ENCODE measurements around the gene CDK6. TPM values are rescaled to one million over a fixed set of nuclear protein-coding genes. Genes with fewer than 3 reads are reported as not detected.
A peak's percentile ranks its signal among the peaks of the same experiment; 100 is the strongest.

CDK6 gene
- total RNA-seq, 2 donors from 2014 or later, result 91.6 to 153 TPM

DNA sequence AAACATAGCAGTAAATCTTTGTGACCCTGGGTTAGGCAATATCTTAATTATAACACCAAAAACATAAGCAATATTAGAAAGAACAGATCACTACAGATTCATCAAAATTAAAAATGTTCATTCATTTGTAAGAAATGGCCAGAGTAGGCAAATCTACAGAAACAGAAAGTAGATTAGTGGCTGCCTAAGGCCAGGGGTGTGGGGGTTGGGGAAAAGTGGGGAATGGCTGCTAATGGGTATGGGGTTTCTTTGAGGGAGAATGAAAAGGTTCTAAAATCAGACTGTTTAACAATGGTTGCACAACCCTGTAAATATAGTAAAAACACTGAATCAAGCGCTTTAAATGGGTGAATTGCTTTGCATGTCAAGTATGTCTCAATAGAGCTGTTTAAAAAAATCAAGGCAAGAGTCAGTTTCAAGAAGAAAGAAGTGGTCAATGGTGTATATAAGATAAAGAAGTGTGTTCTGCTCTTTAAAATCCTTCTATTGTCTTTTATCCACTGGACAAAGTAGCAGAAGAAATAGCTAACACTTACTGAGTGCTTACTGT, 42.6 kb downstream of the CDK6 start:
- H3K27ac Mint-ChIP-seq, result no peak overlapping the region
- no peak for DNase-seq (ENCODE audit: low spot score in 2 of 2)
- no peak for ATAC-seq
- peaks cover 0 to 26% of the 10 kb centered on the region in 2 donors for H3K9me3 Mint-ChIP-seq
- peaks cover 20 to 58% of the 10 kb centered on the region in 2 donors for H3K36me3 Mint-ChIP-seq

DNA sequence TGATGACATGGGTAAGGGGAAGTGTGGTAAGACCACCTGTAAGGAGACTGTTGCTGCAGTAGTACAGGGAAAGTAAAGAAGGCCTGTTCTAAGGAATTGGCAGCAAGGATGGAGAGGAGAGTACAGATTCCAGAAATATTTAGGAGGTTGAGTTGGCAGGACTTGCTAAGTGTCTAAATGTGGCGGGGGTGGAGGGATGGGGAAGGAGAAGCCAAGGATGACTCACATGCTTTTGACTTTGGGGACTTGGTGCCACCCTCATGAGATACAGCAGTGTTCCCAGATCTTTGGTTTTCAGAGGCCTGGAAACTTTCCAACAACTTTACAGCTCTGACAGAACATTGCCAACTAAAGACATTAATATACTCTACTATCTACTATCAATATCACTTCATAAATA, 45.4 kb downstream of the CDK6 start:
- DNase-seq (ENCODE audit: low spot score in 2 of 2) (no peak), ATAC-seq (no peak)
- peaks cover 25 to 64% of the 10 kb centered on the region in 2 donors for H3K36me3 Mint-ChIP-seq
- H3K27ac Mint-ChIP-seq, result peak overlapping the region in 1 of 2 donors; percentile 4
- H3K9me3 Mint-ChIP-seq, result peaks cover 0 to 31% of the 10 kb centered on the region in 2 donors

DNA sequence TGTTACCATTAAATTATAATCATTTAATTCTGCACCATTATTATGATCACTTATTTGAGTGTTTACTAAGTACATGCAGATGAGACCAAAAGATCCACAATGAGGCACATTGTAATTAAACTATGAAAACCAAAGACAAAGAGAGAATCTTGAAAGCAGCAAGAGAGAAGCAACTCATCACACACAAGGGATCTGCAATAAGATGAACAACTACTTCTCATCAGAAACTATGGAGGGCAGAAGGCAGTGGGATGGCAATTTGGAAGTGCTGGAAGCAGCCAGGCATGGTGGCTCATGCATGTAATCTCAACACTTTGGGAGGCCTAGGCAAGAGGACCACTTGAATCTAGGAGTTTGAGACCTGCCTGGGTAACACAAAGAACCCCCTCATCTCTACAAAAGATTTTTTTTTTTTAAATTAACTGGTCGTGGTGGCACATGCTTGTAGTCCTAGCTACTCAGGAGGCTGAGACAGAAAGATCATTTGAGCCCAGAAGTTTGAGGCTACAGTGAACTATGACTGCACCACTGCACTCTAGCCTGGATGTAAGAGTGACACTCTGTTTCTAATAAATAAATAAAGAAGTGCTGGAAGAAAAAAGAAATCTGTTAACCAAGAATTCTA, 47.7 kb downstream of the CDK6 start:
- H3K9me3 Mint-ChIP-seq, result peaks cover 0 to 31% of the 10 kb centered on the region in 2 donors
- DNase-seq (ENCODE audit: low spot score in 2 of 2) (no peak), ATAC-seq (no peak)
- H3K27ac Mint-ChIP-seq, result no peak overlapping the region
- peaks cover 25 to 62% of the 10 kb centered on the region in 2 donors for H3K36me3 Mint-ChIP-seq

- DNase-seq (ENCODE audit: low spot score in 2 of 2) (no peak), ATAC-seq (peak in 1 of 2 donors; percentile 41)
- Mint-ChIP-seq H3K27ac (no peak overlapping the region), H3K9me3 (peaks cover 0 to 36% of the 10 kb centered on the region in 2 donors), H3K36me3 (peaks cover 17 to 57% of the 10 kb centered on the region in 2 donors)
These were observed 50.5 kb downstream of the CDK6 start for GRCh38 chr7:92785923-92786322.

DNA sequence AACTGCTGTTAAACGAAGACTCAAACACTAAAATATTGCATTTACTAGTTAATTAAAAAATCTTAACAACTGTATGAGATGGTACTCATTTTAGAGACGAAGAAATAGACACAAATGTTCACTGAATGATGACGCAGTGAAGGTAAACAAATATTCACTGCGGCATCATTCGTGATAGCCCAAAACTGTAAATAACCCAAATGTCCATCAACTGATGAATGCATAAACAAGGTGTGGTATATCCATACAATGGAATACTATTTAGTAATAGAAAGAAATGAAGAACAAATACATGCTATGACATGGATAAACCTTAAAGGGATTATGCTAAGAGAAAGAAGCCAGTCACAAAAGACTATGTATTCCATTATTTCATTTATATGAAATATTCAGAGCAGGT, 51.4 kb downstream of the CDK6 start:
- H3K9me3 Mint-ChIP-seq, result peaks cover 0 to 28% of the 10 kb centered on the region in 2 donors
- peak overlapping the region in 1 of 2 donors; percentile 20 for H3K27ac Mint-ChIP-seq
- ATAC-seq, result no peak
- DNase-seq (ENCODE audit: low spot score in 2 of 2), result no peak
- peaks cover 12 to 49% of the 10 kb centered on the region in 2 donors for H3K36me3 Mint-ChIP-seq

- ATAC-seq (no peak), DNase-seq (ENCODE audit: low spot score in 2 of 2) (no peak)
- H3K9me3 Mint-ChIP-seq, result peaks cover 0 to 21% of the 10 kb centered on the region in 2 donors
- peak overlapping the region in 1 of 2 donors; percentile 48 for H3K27ac Mint-ChIP-seq
- H3K36me3 Mint-ChIP-seq, result peaks cover 3 to 43% of the 10 kb centered on the region in 2 donors
These were observed 52.8 kb downstream of the CDK6 start for GRCh38 chr7:92783260-92784201.

GRCh38 chr7:92782855-92783254, 53.5 kb downstream of the CDK6 start:
- ATAC-seq, result no peak
- peaks cover 0 to 18% of the 10 kb centered on the region in 2 donors for H3K9me3 Mint-ChIP-seq

GRCh38 chr7:92782236-92782635, 54.1 kb downstream of the CDK6 start:
- DNase-seq (ENCODE audit: low spot score in 2 of 2) (no peak), ATAC-seq (no peak)
- Mint-ChIP-seq H3K27ac (peak overlapping the region in 1 of 2 donors; percentile 29), H3K9me3 (peaks cover 0 to 18% of the 10 kb centered on the region in 2 donors), H3K36me3 (peaks cover 0 to 52% of the 10 kb centered on the region in 2 donors)

More at GRCh38 chr7:92782855-92783254, 53.5 kb downstream of the CDK6 start:
- no peak for DNase-seq (ENCODE audit: low spot score in 2 of 2)
- Mint-ChIP-seq H3K36me3 (peaks cover 0 to 46% of the 10 kb centered on the region in 2 donors), H3K27ac (peak overlapping the region in 1 of 2 donors; percentile 4)

GRCh38 chr7:92781117-92781720, 55.2 kb downstream of the CDK6 start:
- ATAC-seq (no peak), DNase-seq (ENCODE audit: low spot score in 2 of 2) (no peak)
- Mint-ChIP-seq H3K27ac (no peak overlapping the region), H3K36me3 (peaks cover 0 to 62% of the 10 kb centered on the region in 2 donors), H3K9me3 (peaks cover 0 to 18% of the 10 kb centered on the region in 2 donors)

DNA sequence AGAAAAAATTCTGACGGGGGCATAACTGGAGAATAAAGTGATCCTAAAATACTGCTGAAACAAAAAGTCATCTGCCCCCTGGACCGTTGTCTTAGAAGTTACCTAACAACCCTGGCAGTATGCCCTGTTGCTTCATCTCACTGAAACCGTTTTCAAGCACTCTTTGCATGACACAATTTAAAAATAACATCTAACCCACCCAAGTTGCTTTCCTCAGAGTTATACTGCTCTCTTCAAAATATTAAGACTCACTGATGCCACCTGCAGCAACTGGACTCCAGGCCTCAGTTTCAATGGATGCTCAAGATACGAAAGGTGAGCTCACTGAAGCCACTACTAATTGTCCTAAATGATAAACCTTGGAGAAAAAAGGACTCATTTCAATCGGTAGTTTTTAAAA, 57.4 kb downstream of the CDK6 start:
- ATAC-seq, result no peak
- no peak overlapping the region for H3K27ac Mint-ChIP-seq
- no peak for DNase-seq (ENCODE audit: low spot score in 2 of 2)
- peaks cover 0 to 18% of the 10 kb centered on the region in 2 donors for H3K9me3 Mint-ChIP-seq
- H3K36me3 Mint-ChIP-seq, result peaks cover 0 to 58% of the 10 kb centered on the region in 2 donors

GRCh38 chr7:92777993-92778392, 58.4 kb downstream of the CDK6 start:
- DNase-seq (ENCODE audit: low spot score in 2 of 2), result no peak
- H3K9me3 Mint-ChIP-seq, result peaks cover 0 to 17% of the 10 kb centered on the region in 2 donors
- H3K36me3 Mint-ChIP-seq, result peaks cover 3 to 68% of the 10 kb centered on the region in 2 donors
- no peak overlapping the region for H3K27ac Mint-ChIP-seq
- ATAC-seq, result no peak

GRCh38 chr7:92773808-92774207, 62.6 kb downstream of the CDK6 start:
- no peaks in the 10 kb centered on the region for H3K9me3 Mint-ChIP-seq
- ATAC-seq (no peak), DNase-seq (ENCODE audit: low spot score in 2 of 2) (no peak)
- no peak overlapping the region for H3K27ac Mint-ChIP-seq
- peaks cover 10 to 51% of the 10 kb centered on the region in 2 donors for H3K36me3 Mint-ChIP-seq

GRCh38 chr7:92769844-92770243, 66.5 kb downstream of the CDK6 start:
- DNase-seq (ENCODE audit: low spot score in 2 of 2), result no peak
- Mint-ChIP-seq H3K27ac (peak overlapping the region; percentile 76 to 98), H3K9me3 (no peaks in the 10 kb centered on the region), H3K36me3 (peaks cover 35 to 55% of the 10 kb centered on the region in 2 donors)
- no peak for ATAC-seq

GRCh38 chr7:92769394-92769699, 67.0 kb downstream of the CDK6 start:
- no peak for DNase-seq (ENCODE audit: low spot score in 2 of 2)
- peaks cover 35 to 58% of the 10 kb centered on the region in 2 donors for H3K36me3 Mint-ChIP-seq
- peak overlapping the region; percentile 76 to 98 for H3K27ac Mint-ChIP-seq
- H3K9me3 Mint-ChIP-seq, result no peaks in the 10 kb centered on the region
- ATAC-seq, result no peak

DNA sequence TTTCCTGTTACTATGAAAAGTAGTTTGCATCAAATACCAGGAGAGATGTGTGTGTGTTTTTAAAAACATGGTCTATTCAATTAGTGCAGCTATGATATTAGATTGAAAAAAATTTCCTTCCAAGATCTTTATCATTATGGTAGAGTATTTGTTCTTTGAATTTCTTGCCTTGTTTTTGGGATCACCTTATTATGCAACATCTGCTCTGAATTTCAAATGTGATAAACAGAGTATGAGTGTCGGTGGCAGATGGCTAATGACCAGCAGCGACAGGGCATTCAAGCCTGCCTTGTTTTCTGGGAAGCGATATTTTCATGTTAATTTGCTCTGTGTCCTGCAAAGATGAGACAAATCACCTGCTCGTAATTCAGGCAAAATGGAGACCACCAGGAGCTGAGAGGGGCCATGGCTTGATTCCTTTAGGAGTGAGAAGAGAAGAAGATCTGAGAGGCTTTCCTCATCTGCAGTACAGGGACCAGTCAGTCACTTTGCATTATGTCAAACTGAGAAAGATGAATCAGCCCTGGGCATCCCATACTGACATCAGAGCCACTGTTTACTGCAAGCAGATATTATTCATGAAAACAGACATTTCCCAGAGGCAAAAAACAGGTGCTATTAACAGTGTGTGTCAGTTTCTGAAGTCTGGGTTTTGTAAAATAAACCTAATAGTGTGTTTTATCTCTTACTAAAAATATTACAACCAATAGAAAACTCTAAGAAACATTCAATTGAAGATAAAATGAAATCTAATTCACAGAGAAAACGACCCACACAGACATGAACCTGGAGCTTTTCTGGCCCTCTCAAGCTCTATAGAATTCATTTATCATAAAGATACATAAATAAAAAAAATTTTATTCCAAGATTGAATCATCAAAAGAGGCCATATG, 67.6 kb downstream of the CDK6 start:
- Mint-ChIP-seq H3K36me3 (peaks cover 35 to 57% of the 10 kb centered on the region in 2 donors), H3K27ac (peak overlapping the region; percentile 76 to 98), H3K9me3 (no peaks in the 10 kb centered on the region)
- ATAC-seq (peak; percentile 97 to 98), DNase-seq (ENCODE audit: low spot score in 2 of 2) (peak in 1 of 2 donors; percentile 42)

DNA sequence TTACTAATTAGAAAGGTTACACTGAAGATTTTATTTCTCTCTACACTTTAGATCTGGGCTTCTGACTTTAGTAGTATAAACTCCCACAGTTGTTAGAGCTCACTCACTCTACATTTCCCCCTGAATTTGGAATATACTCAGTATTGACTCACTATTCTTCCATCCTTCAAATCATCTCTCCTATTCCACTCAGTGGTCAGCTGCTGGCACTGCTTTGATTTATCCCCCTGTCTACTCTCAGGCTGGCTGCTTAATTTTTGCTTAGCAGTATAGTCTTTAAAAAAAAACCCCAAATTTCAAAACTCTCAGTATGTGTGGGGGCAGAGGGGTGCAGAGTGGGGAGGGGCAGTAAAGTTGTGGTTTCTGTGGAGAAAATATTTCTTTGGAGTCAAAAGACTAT, 68.9 kb downstream of the CDK6 start:
- H3K27ac Mint-ChIP-seq, result peak overlapping the region; percentile 76 to 98
- H3K36me3 Mint-ChIP-seq, result peaks cover 30 to 44% of the 10 kb centered on the region in 2 donors
- DNase-seq (ENCODE audit: low spot score in 2 of 2), result no peak
- no peaks in the 10 kb centered on the region for H3K9me3 Mint-ChIP-seq
- peak in 1 of 2 donors; percentile 33 for ATAC-seq
